Vagina (tissue), 2 donors: Measurements from ENCODE around the gene SLC9C1. TPM values are rescaled to one million over a fixed set of nuclear protein-coding genes. Genes with fewer than 3 reads are reported as not detected.

Experiments used
- DNase-seq, 2 donors: peaks; one replicate each; pipeline ENCODE4 v3.0.0-alpha.2; 2017; ENCODE audit errors: extremely low spot score in 2 of 2
- H3K27ac ChIP-seq: fragments of 200-600 bp; sonication (generic); one replicate; pipeline ENCODE4 v1.5.1; 2019
- H3K27me3 ChIP-seq: fragments of 200-600 bp; sonication (generic); one replicate; pipeline ENCODE4 v1.5.1; 2019
- H3K36me3 ChIP-seq, 2 donors: fragments of 200-600 bp; sonication (generic); one replicate each; pipeline ENCODE4 v1.5.1; 2017 to 2019
- H3K4me1 ChIP-seq: fragments of 200-600 bp; sonication (generic); one replicate; pipeline ENCODE4 v1.5.1; 2019
- H3K4me3 ChIP-seq, 2 donors: fragments of 200-600 bp; sonication (generic); 1 replicate in 1 of 2; 2 replicates in 1 of 2; pipeline ENCODE4 v1.5.1; 2016 to 2019
- H3K9me3 ChIP-seq: fragments of 200-600 bp; sonication (generic); one replicate; pipeline ENCODE4 v1.5.1; 2019
- POLR2A ChIP-seq, 2 donors: fragments of 450-650 bp; IDR thresholded peaks; one replicate each; pipeline ENCODE4 v1.6.1; 2017; ENCODE audit warnings: antibody characterized with exemption in 2 of 2, mild to moderate bottlenecking in 2 of 2, moderate library complexity in 2 of 2
- POLR2AphosphoS5 ChIP-seq, 2 donors: sonication (generic); formaldehyde crosslinking; IDR thresholded peaks; one replicate each; pipeline ENCODE4 v1.9.0; 2017; ENCODE audit warnings: antibody characterized with exemption in 2 of 2, mild to moderate bottlenecking in 2 of 2, low read depth in 1 of 2; ENCODE audit not compliant: insufficient read depth in 1 of 2
- intact Hi-C: fragments of 100-400 bp; cut with DNase I; formaldehyde crosslinking; loops from one replicate; pipeline ENCODE4 v1.15.1; 2023
- total RNA-seq: library from RNA; depleted of rRNA; stranded (reverse); fragments of >200 nt; gene quantifications from one replicate; pipeline ENCODE4 v1.2.3, GENCODE V29; 2016
- TF ChIP-seq, protein P1 (sequence below), 3 experiments: fragments of 450-650 bp in 2 of 3; fragments of 200-600 bp in 1 of 3; sonication (generic) in 1 of 3; IDR thresholded peaks; one replicate each; pipeline ENCODE4 v1.5.1; 2017 to 2019; ENCODE audit warnings: antibody characterized with exemption in 3 of 3, mild to moderate bottlenecking in 2 of 3, moderate library complexity in 2 of 3

Gene SLC9C1
- total RNA-seq, 1 donor from 2014 or later, result not detected

DNA sequence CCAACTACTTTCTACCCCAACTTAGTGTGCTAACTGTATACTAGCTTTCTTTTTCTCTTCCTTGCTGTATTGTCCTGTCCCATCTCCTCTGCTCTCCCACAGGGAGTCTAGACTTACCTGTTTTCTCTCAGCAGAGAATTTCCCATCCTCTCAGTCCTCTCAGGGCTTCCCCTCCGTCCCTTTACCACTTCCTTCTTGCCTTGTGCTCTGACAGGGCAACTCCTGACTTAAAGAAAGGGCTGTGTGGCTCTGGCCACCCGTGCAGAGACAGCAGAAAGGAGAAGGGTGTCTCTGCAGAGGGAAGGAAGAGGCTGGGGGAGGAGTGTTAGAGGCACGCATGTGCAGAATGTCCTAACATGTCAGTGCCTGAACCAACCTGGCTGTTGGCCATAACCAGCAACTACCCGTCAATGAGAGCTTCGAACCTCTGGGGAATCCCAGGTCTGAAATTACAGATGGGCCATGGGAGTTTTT is 161.0 kb downstream of the SLC9C1 start, which contains the start of gene GCSAM:
Gene GCSAM (minus strand): TSS at position 274 of the 474 bp plus-strand sequence. CDS start 128 bp downstream, at position 146.
- DNase-seq, result no peak
- H3K9me3 ChIP-seq, result no peaks in the 10 kb centered on the region
- H3K27me3 ChIP-seq, result no peaks in the 10 kb centered on the region
- no peaks in the 10 kb centered on the region for H3K36me3 ChIP-seq
- TF ChIP-seq POLR2AphosphoS5 (IDR thresholded peaks at IDR 0.05; ENCODE audit: insufficient read depth in 1 of 2, low read depth in 1 of 2) (no peak), POLR2A (IDR thresholded peaks at IDR 0.05) (no peak)
- TF ChIP-seq, protein P1, sequence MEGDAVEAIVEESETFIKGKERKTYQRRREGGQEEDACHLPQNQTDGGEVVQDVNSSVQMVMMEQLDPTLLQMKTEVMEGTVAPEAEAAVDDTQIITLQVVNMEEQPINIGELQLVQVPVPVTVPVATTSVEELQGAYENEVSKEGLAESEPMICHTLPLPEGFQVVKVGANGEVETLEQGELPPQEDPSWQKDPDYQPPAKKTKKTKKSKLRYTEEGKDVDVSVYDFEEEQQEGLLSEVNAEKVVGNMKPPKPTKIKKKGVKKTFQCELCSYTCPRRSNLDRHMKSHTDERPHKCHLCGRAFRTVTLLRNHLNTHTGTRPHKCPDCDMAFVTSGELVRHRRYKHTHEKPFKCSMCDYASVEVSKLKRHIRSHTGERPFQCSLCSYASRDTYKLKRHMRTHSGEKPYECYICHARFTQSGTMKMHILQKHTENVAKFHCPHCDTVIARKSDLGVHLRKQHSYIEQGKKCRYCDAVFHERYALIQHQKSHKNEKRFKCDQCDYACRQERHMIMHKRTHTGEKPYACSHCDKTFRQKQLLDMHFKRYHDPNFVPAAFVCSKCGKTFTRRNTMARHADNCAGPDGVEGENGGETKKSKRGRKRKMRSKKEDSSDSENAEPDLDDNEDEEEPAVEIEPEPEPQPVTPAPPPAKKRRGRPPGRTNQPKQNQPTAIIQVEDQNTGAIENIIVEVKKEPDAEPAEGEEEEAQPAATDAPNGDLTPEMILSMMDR (IDR thresholded peaks at IDR 0.05), result no peak
- no peaks in the 10 kb centered on the region for H3K4me1 ChIP-seq
- no peak within 1 kb of the TSS for H3K4me3 ChIP-seq
- intact Hi-C loops, result no loop called here
- no peak within 1 kb of the TSS for H3K27ac ChIP-seq

DNA sequence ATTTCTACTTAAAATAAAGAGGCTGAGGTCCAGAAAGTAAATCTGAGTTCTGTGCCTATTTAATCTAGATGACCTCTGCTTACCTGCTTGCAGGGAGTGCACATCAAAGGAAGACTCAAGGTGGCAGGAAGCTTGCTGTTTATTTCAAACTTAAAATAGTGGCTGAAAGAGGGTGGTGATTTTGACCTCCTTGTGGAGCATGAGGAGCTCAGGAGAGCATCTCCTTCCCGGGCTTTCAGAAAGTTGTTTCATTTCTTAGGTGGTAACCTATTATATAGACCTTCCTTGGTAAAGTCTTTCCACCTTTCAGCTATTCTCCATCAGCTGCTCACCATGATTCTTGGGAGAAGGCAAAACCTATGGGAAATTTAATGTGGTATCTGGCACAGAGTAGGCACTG is 161.5 kb downstream of the SLC9C1 start:
- intact Hi-C loops, result no loop called here
- no peak overlapping the region for H3K27ac ChIP-seq
- no peaks in the 10 kb centered on the region for H3K4me1 ChIP-seq
- H3K36me3 ChIP-seq, result no peaks in the 10 kb centered on the region
- no peak overlapping the region for H3K4me3 ChIP-seq
- TF ChIP-seq POLR2AphosphoS5 (IDR thresholded peaks at IDR 0.05; ENCODE audit: insufficient read depth in 1 of 2, low read depth in 1 of 2), result no peak
- TF ChIP-seq, protein P1 (IDR thresholded peaks at IDR 0.05), result no peak
- TF ChIP-seq POLR2A (IDR thresholded peaks at IDR 0.05), result no peak
- DNase-seq, result no peak
- H3K9me3 ChIP-seq, result no peaks in the 10 kb centered on the region
- no peaks in the 10 kb centered on the region for H3K27me3 ChIP-seq

DNA sequence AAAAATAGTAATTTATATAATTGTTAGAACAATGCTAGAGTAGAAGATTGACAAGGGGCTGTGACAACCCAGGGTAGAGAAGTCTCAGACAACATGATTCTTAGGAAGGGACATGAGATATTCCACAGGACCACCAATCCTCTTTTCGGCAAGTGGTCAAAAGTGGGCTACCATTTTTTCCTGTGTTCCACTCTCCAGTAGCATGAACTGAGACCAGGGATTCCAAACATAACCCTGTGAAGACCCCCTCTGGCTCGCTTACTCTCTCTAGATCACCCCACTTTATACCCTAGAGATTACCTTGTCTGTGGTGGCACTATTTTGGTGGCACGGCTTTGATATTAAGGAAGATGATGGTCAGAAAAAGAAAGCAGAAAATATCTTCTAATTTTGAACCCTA is 161.9 kb downstream of the SLC9C1 start:
- intact Hi-C loops, result no loop called here
- no peak for DNase-seq

DNA sequence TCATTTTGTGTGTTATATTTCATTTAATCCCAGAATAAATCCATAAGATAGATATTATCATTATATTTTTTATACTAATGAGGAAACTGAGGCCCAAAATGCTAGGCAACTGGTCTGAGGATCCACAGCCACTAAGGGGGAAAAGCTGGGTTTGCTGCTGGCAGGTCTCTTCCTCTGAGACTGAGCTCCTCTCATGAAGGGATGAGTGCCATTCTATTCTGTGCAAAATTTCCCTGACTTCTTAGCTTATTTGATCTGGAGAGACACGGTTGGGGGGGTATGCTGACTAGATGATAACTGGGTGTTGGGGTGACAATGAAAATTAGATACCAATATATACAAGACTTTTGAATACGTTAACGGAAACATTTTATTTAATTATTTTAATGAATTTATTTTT is 162.9 kb downstream of the SLC9C1 start:
- DNase-seq, result no peak
- Histone ChIP-seq H3K27me3 (no peaks in the 10 kb centered on the region), H3K36me3 (no peaks in the 10 kb centered on the region), H3K9me3 (no peaks in the 10 kb centered on the region), H3K4me3 (no peak overlapping the region), H3K27ac (no peak overlapping the region), H3K4me1 (no peaks in the 10 kb centered on the region)
- intact Hi-C loops, result no loop called here
- TF ChIP-seq POLR2AphosphoS5 (IDR thresholded peaks at IDR 0.05; ENCODE audit: insufficient read depth in 1 of 2, low read depth in 1 of 2), result no peak

More for the DNA sequence above, 161.9 kb downstream of the SLC9C1 start:
- Histone ChIP-seq H3K27ac (no peak overlapping the region), H3K36me3 (no peaks in the 10 kb centered on the region), H3K4me1 (no peaks in the 10 kb centered on the region), H3K9me3 (no peaks in the 10 kb centered on the region), H3K27me3 (no peaks in the 10 kb centered on the region), H3K4me3 (no peak overlapping the region)
- TF ChIP-seq POLR2A (IDR thresholded peaks at IDR 0.05) (no peak), POLR2AphosphoS5 (IDR thresholded peaks at IDR 0.05; ENCODE audit: insufficient read depth in 1 of 2, low read depth in 1 of 2) (no peak)
- TF ChIP-seq, protein P1 (IDR thresholded peaks at IDR 0.05), result no peak

DNA sequence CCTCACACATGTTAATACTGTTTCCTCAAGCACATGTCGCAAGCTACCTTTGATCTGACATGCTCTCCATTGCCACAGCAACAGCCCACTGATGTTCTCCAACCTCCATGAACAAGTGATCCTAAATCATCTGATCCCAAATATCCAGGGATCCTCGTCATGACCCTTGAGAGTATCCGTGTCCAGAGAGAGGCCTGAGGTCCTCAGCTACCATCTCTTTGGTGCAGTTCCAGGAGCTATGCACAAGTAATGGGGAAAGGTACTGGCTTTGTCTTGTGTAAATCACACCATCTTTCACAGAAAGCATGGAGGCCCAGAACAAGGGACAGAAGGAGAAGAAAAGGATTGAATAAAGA is 163.4 kb downstream of the SLC9C1 start:
- intact Hi-C loops, result no loop called here
- Histone ChIP-seq H3K4me3 (no peak overlapping the region), H3K9me3 (no peaks in the 10 kb centered on the region), H3K36me3 (no peaks in the 10 kb centered on the region), H3K27ac (no peak overlapping the region), H3K4me1 (no peaks in the 10 kb centered on the region), H3K27me3 (no peaks in the 10 kb centered on the region)
- no peak for DNase-seq
- TF ChIP-seq POLR2AphosphoS5 (IDR thresholded peaks at IDR 0.05; ENCODE audit: insufficient read depth in 1 of 2, low read depth in 1 of 2) (no peak), POLR2A (IDR thresholded peaks at IDR 0.05) (no peak)
- TF ChIP-seq, protein P1 (IDR thresholded peaks at IDR 0.05), result no peak
